Astrocyte (in vitro differentiated cells and primary cell): ENCODE data around the gene BTBD16. TPM values are rescaled to one million over a fixed set of nuclear protein-coding genes. Genes with fewer than 3 reads are reported as not detected.

ENCODE experiments used
- DNase-seq: peaks from one replicate; pipeline ENCODE4 v3.0.0-alpha.2; 2010; ENCODE audit warnings: low read depth
- FAIRE-seq: peaks from 2 replicates; lab custom pipeline; 2011; peaks lifted over from hg19 to GRCh38; lab: Jason Lieb, UNC
- H2AFZ ChIP-seq: 2 replicates; pipeline ENCODE4 v1.6.0; 2012; ENCODE audit warnings: low read depth, low read length, inconsistent platforms
- H3K27ac ChIP-seq: 2 replicates; pipeline ENCODE4 v1.5.1; 2011; ENCODE audit warnings: low read depth, low read length, inconsistent platforms
- H3K27me3 ChIP-seq: 2 replicates; pipeline ENCODE4 v1.6.0; 2011; ENCODE audit warnings: low read length, inconsistent platforms; ENCODE audit not compliant: insufficient read depth
- H3K36me3 ChIP-seq: 2 replicates; pipeline ENCODE4 v1.5.1; 2011; ENCODE audit warnings: low read length, inconsistent platforms; ENCODE audit not compliant: insufficient read depth
- H3K4me1 ChIP-seq: 2 replicates; pipeline ENCODE4 v1.5.1; 2011; ENCODE audit warnings: low read length, inconsistent platforms; ENCODE audit not compliant: insufficient read depth
- H3K4me2 ChIP-seq: 2 replicates; pipeline ENCODE4 v1.6.0; 2012; ENCODE audit warnings: low read length, inconsistent platforms
- H3K4me3 ChIP-seq: 2 replicates; pipeline ENCODE4 v1.5.1; 2011; ENCODE audit warnings: low read depth, mild to moderate bottlenecking, low read length, inconsistent platforms; ENCODE audit not compliant: insufficient read depth
- H3K79me2 ChIP-seq: 2 replicates; pipeline ENCODE4 v1.6.0; 2012; ENCODE audit warnings: mild to moderate bottlenecking, low read length, inconsistent platforms; ENCODE audit not compliant: insufficient read depth
- H3K9ac ChIP-seq: 2 replicates; pipeline ENCODE4 v1.6.0; 2012; ENCODE audit warnings: mild to moderate bottlenecking, low read length, inconsistent platforms
- H3K9me3 ChIP-seq: 2 replicates; pipeline ENCODE4 v1.5.1; 2012; ENCODE audit warnings: low read depth, mild to moderate bottlenecking, low read length, inconsistent platforms; ENCODE audit not compliant: insufficient read depth
- H4K20me1 ChIP-seq: 2 replicates; pipeline ENCODE4 v1.6.0; 2012; ENCODE audit warnings: low read length, inconsistent platforms; ENCODE audit not compliant: insufficient read depth
- H3K27ac Mint-ChIP-seq: one replicate; pipeline ENCODE4 v1.8.0; 2021; ENCODE audit warnings: mild to moderate bottlenecking, mixed read lengths; ENCODE audit not compliant: unreplicated experiment
- H3K27me3 Mint-ChIP-seq: one replicate; pipeline ENCODE4 v1.8.0; 2021; ENCODE audit warnings: low read depth, mixed read lengths; ENCODE audit not compliant: unreplicated experiment
- H3K36me3 Mint-ChIP-seq: one replicate; pipeline ENCODE4 v1.8.0; 2021; ENCODE audit warnings: low read depth, mixed read lengths; ENCODE audit not compliant: unreplicated experiment
- H3K4me1 Mint-ChIP-seq: one replicate; pipeline ENCODE4 v1.8.0; 2021; ENCODE audit warnings: low read depth, mixed read lengths; ENCODE audit not compliant: unreplicated experiment
- H3K4me3 Mint-ChIP-seq: one replicate; pipeline ENCODE4 v1.8.0; 2021; ENCODE audit warnings: mild to moderate bottlenecking, moderate library complexity, mixed read lengths; ENCODE audit not compliant: unreplicated experiment
- H3K9me3 Mint-ChIP-seq: one replicate; pipeline ENCODE4 v1.8.0; 2021; ENCODE audit warnings: mild to moderate bottlenecking, mixed read lengths; ENCODE audit not compliant: unreplicated experiment
- CTCF ChIP-seq: IDR thresholded peaks from 2 replicates; pipeline ENCODE4 v1.5.1; 2011; ENCODE audit warnings: low read depth, mild to moderate bottlenecking, inconsistent platforms, low read length, moderate library complexity; ENCODE audit not compliant: insufficient read depth
- EZH2 ChIP-seq: IDR thresholded peaks from 2 replicates; pipeline ENCODE4 v1.6.1; 2012; ENCODE audit warnings: mild to moderate bottlenecking, low read length, inconsistent platforms; ENCODE audit not compliant: insufficient read depth
- total RNA-seq: library from RNA; stranded (reverse); gene quantifications from 2 replicates; pipeline ENCODE4 v1.2.1, GENCODE V29; 2021

Gene BTBD16
- total RNA-seq, 1 donor from 2014 or later, result not detected

- peaks cover 5% of the 10 kb centered on the region for H3K9me3 Mint-ChIP-seq
- H3K4me1 Mint-ChIP-seq, result peaks cover 19% of the 10 kb centered on the region
- DNase-seq (no peak), FAIRE-seq (no peak)
- Histone ChIP-seq H4K20me1 (no peaks in the 10 kb centered on the region), H3K4me2 (no peak overlapping the region), H3K27ac (no peak overlapping the region), H3K4me3 (no peak overlapping the region), H3K9me3 (no peaks in the 10 kb centered on the region), H3K9ac (no peak overlapping the region), H3K79me2 (no peaks in the 10 kb centered on the region), H3K27me3 (no peaks in the 10 kb centered on the region), H2AFZ (no peak overlapping the region), H3K4me1 (no peaks in the 10 kb centered on the region), H3K36me3 (no peaks in the 10 kb centered on the region)
- H3K36me3 Mint-ChIP-seq, result no peaks in the 10 kb centered on the region
- H3K4me3 Mint-ChIP-seq, result no peak overlapping the region
- H3K27ac Mint-ChIP-seq, result no peak overlapping the region
- no peak for TF ChIP-seq EZH2
- no peak for TF ChIP-seq CTCF
- H3K27me3 Mint-ChIP-seq, result peaks cover 6% of the 10 kb centered on the region
Observed at GRCh38 chr10:122328676-122329075, 57.6 kb downstream of the BTBD16 start.

- no peak for DNase-seq
- H2AFZ ChIP-seq, result no peak overlapping the region
- H3K9ac ChIP-seq, result no peak overlapping the region
- H3K27me3 ChIP-seq, result no peaks in the 10 kb centered on the region
- no peak for FAIRE-seq
- no peaks in the 10 kb centered on the region for H3K9me3 ChIP-seq
- H3K4me1 Mint-ChIP-seq, result peaks cover 19% of the 10 kb centered on the region
- peaks cover 6% of the 10 kb centered on the region for H3K27me3 Mint-ChIP-seq
- no peak overlapping the region for H3K27ac Mint-ChIP-seq
- H3K4me2 ChIP-seq, result no peak overlapping the region
- no peaks in the 10 kb centered on the region for H4K20me1 ChIP-seq
- H3K36me3 ChIP-seq, result no peaks in the 10 kb centered on the region
- H3K4me3 ChIP-seq, result no peak overlapping the region
- no peaks in the 10 kb centered on the region for H3K79me2 ChIP-seq
- H3K27ac ChIP-seq, result no peak overlapping the region
- H3K4me3 Mint-ChIP-seq, result no peak overlapping the region
- H3K4me1 ChIP-seq, result no peaks in the 10 kb centered on the region
- TF ChIP-seq EZH2, result no peak
- TF ChIP-seq CTCF, result no peak
- H3K36me3 Mint-ChIP-seq, result no peaks in the 10 kb centered on the region
- H3K9me3 Mint-ChIP-seq, result peaks cover 5% of the 10 kb centered on the region
Observed at GRCh38 chr10:122329416-122329815, 58.3 kb downstream of the BTBD16 start.

GRCh38 chr10:122331100-122331499 lies 60.0 kb downstream of the BTBD16 start:
- DNase-seq (no peak), FAIRE-seq (no peak)
- no peak for TF ChIP-seq CTCF
- TF ChIP-seq EZH2, result no peak
- no peak overlapping the region for H3K27ac ChIP-seq
- H3K4me3 ChIP-seq, result no peak overlapping the region
- no peaks in the 10 kb centered on the region for H3K79me2 ChIP-seq
- no peak overlapping the region for H3K9ac ChIP-seq
- Mint-ChIP-seq H3K4me3 (no peak overlapping the region), H3K9me3 (peaks cover 1% of the 10 kb centered on the region), H3K27me3 (peaks cover 6% of the 10 kb centered on the region), H3K27ac (no peak overlapping the region), H3K36me3 (no peaks in the 10 kb centered on the region), H3K4me1 (peaks cover 18% of the 10 kb centered on the region)
- no peaks in the 10 kb centered on the region for H3K4me1 ChIP-seq
- peak overlapping the region; percentile 61 for H3K4me2 ChIP-seq
- no peaks in the 10 kb centered on the region for H3K27me3 ChIP-seq
- H3K36me3 ChIP-seq, result no peaks in the 10 kb centered on the region
- H2AFZ ChIP-seq, result peak overlapping the region; percentile 53
- no peaks in the 10 kb centered on the region for H4K20me1 ChIP-seq
- H3K9me3 ChIP-seq, result no peaks in the 10 kb centered on the region
